Neuronal stem cell (in vitro differentiated cells): Measurements from ENCODE around the gene ZNF548.

Source experiments
- DNase-seq: peaks from one replicate; pipeline ENCODE4 v3.0.0-alpha.2; 2013; ENCODE audit warnings: low spot score
- H2AFZ ChIP-seq: one replicate; pipeline ENCODE4 v1.6.1; 2013; ENCODE audit warnings: mild to moderate bottlenecking, low read length, inconsistent platforms
- H2AK5ac ChIP-seq: 2 replicates; pipeline ENCODE4 v1.6.1; 2013; ENCODE audit warnings: low read depth, mild to moderate bottlenecking, inconsistent platforms, low read length, moderate library complexity, mixed read lengths
- H2BK120ac ChIP-seq: 2 replicates; pipeline ENCODE4 v1.6.1; 2013; ENCODE audit warnings: low read depth, mild to moderate bottlenecking, inconsistent platforms, low read length, moderate library complexity, mixed read lengths
- H2BK12ac ChIP-seq: one replicate; pipeline ENCODE4 v1.6.1; 2013; ENCODE audit warnings: low read length, inconsistent platforms
- H2BK15ac ChIP-seq: 2 replicates; pipeline ENCODE4 v1.6.1; 2013; ENCODE audit warnings: mild to moderate bottlenecking, low read length, inconsistent platforms, mixed read lengths
- H2BK5ac ChIP-seq: one replicate; pipeline ENCODE4 v1.6.1; 2013; ENCODE audit warnings: inconsistent platforms, mild to moderate bottlenecking, low read length, moderate library complexity
- H3K14ac ChIP-seq: one replicate; pipeline ENCODE4 v1.6.1; 2013; ENCODE audit warnings: low read length, inconsistent platforms
- H3K18ac ChIP-seq: 2 replicates; pipeline ENCODE4 v1.6.1; 2013; ENCODE audit warnings: low read length, inconsistent platforms
- H3K23ac ChIP-seq: 2 replicates; pipeline ENCODE4 v1.6.1; 2013; ENCODE audit warnings: low read depth, mild to moderate bottlenecking, mixed read lengths, low read length, inconsistent platforms; ENCODE audit not compliant: poor library complexity
- H3K27ac ChIP-seq: replicated peaks from 3 replicates; pipeline ENCODE4 v1.5.1; 2013; ENCODE audit warnings: low read length, inconsistent platforms
- H3K27me3 ChIP-seq, 3 experiments: 2 replicates each; pipeline ENCODE4 v1.6.1; 2013; ENCODE audit warnings: low read length in 3 of 3, mild to moderate bottlenecking in 2 of 3, inconsistent platforms in 1 of 3, low read depth in 1 of 3, mixed read lengths in 1 of 3, moderate library complexity in 1 of 3; ENCODE audit not compliant: control insufficient read depth in 3 of 3, insufficient read depth in 3 of 3
- H3K36me3 ChIP-seq, 2 donors: replicated peaks in 1 of 2; 2 replicates each; pipeline ENCODE4 v1.6.1; 2013; ENCODE audit warnings: low read length in 2 of 2; ENCODE audit not compliant: control insufficient read depth in 2 of 2, insufficient read depth in 2 of 2
- H3K4ac ChIP-seq: 2 replicates; pipeline ENCODE4 v1.6.1; 2013; ENCODE audit warnings: inconsistent platforms, mild to moderate bottlenecking, low read length, moderate library complexity
- H3K4me1 ChIP-seq, 2 donors: 1 replicate in 1 of 2; 2 replicates in 1 of 2; pipeline ENCODE4 v1.6.1; 2013; ENCODE audit warnings: low read length in 2 of 2, low read depth in 1 of 2; ENCODE audit not compliant: control insufficient read depth in 2 of 2, insufficient read depth in 1 of 2
- H3K4me2 ChIP-seq: one replicate; pipeline ENCODE4 v1.6.1; 2013; ENCODE audit warnings: mild to moderate bottlenecking, low read length, inconsistent platforms; ENCODE audit not compliant: insufficient read depth, poor library complexity, severe bottlenecking
- H3K4me3 ChIP-seq, 2 donors: 2 replicates each; pipeline ENCODE4 v1.5.1; 2013; ENCODE audit warnings: low read length in 2 of 2, mild to moderate bottlenecking in 2 of 2, inconsistent platforms in 1 of 2, moderate library complexity in 1 of 2
- H3K79me1 ChIP-seq: one replicate; pipeline ENCODE4 v1.6.1; 2013; ENCODE audit warnings: low read depth, mild to moderate bottlenecking, inconsistent platforms, low read length, moderate library complexity
- H3K9ac ChIP-seq: one replicate; pipeline ENCODE4 v1.6.1; 2013; ENCODE audit warnings: mild to moderate bottlenecking, low read depth, low read length, inconsistent platforms; ENCODE audit not compliant: poor library complexity
- H3K9me3 ChIP-seq, 2 donors: replicated peaks in 1 of 2; 2 replicates each; pipeline versions ENCODE3 to v1.6.1; 2013; ENCODE audit warnings: low read length in 2 of 2, mild to moderate bottlenecking in 2 of 2, inconsistent platforms in 1 of 2, low read depth in 1 of 2, mixed read lengths in 1 of 2, moderate library complexity in 1 of 2; ENCODE audit not compliant: control insufficient read depth in 2 of 2, insufficient read depth in 1 of 2
- H4K8ac ChIP-seq: one replicate; pipeline ENCODE4 v1.6.1; 2013; ENCODE audit warnings: low read depth, mild to moderate bottlenecking, inconsistent platforms, low read length, moderate library complexity
- H4K91ac ChIP-seq: one replicate; pipeline ENCODE4 v1.6.1; 2013; ENCODE audit warnings: low read length, low read depth, mild to moderate bottlenecking, inconsistent platforms; ENCODE audit not compliant: poor library complexity
- WGBS, 2 donors: extraction: QIAGEN DNeasy Blood & Tissue Kit; methylation state at CpG; one replicate each; pipeline ENCODE4 v1.1.7; 2013; ENCODE audit warnings: missing lambda C conversion rate in 2 of 2, mixed read lengths in 1 of 2; ENCODE audit not compliant: insufficient read length in 2 of 2, insufficient replicate concordance in 1 of 2; ENCODE audit errors: extremely low coverage in 2 of 2; 5-methylcytosine and 5-hydroxymethylcytosine counted together

Gene ZNF548

GRCh38 chr19:57410877-57411671 lies 21.4 kb downstream of the ZNF548 start, which contains the start of gene ZNF17:
Gene ZNF17, plus strand, starts transcription at chr19:57411161. Its CDS starts 2,455 bp downstream, at chr19:57413616.
- Histone ChIP-seq H2AK5ac (no peak within 1 kb of the TSS), H3K4me3 (peak within 1 kb of the TSS; percentile 83 to 92), H3K4me1 (peaks cover 5 to 7% of the 10 kb centered on the region in 2 donors), H3K9ac (peak within 1 kb of the TSS; percentile 96), H3K79me1 (peaks cover 4% of the 10 kb centered on the region), H3K36me3 (peaks cover 0 to 20% of the 10 kb centered on the region in 2 donors), H3K18ac (peak within 1 kb of the TSS; percentile 44), H2AFZ (peak within 1 kb of the TSS; percentile 90), H3K14ac (no peak within 1 kb of the TSS), H2BK5ac (no peak within 1 kb of the TSS), H4K8ac (no peak within 1 kb of the TSS), H2BK15ac (no peak within 1 kb of the TSS), H4K91ac (no peak within 1 kb of the TSS), H3K4ac (no peak within 1 kb of the TSS), H2BK12ac (no peak within 1 kb of the TSS), H3K23ac (no peak within 1 kb of the TSS), H3K27me3 (no peaks in the 10 kb centered on the region), H3K27ac (no peak within 1 kb of the TSS), H3K4me2 (peak within 1 kb of the TSS; percentile 96), H2BK120ac (no peak within 1 kb of the TSS), H3K9me3 (no peaks in the 10 kb centered on the region)
- peak; percentile 90 for DNase-seq
- no CpG with 5 or more reads among the region's 55 CpGs for WGBS, 2 donors

GRCh38 chr19:57419439-57419838 lies 29.8 kb downstream of the ZNF548 start:
- Histone ChIP-seq H3K9me3 (peaks cover 3 to 27% of the 10 kb centered on the region in 2 donors), H3K4me1 (no peaks in the 10 kb centered on the region), H3K4ac (no peak overlapping the region), H3K27me3 (no peaks in the 10 kb centered on the region), H3K4me3 (no peak overlapping the region), H2BK120ac (no peak overlapping the region), H3K9ac (no peak overlapping the region), H3K18ac (no peak overlapping the region), H3K14ac (no peak overlapping the region), H2AK5ac (no peak overlapping the region), H2BK5ac (no peak overlapping the region), H2BK15ac (no peak overlapping the region), H3K27ac (no peak overlapping the region), H3K4me2 (no peak overlapping the region), H3K23ac (no peak overlapping the region), H4K8ac (no peak overlapping the region), H3K36me3 (peaks cover 25 to 70% of the 10 kb centered on the region in 2 donors), H3K79me1 (no peaks in the 10 kb centered on the region), H2AFZ (no peak overlapping the region), H4K91ac (no peak overlapping the region), H2BK12ac (no peak overlapping the region)
- no peak for DNase-seq
- no CpG with 5 or more reads among the region's 4 CpGs for WGBS, 2 donors

GRCh38 chr19:57421037-57421436 lies 31.4 kb downstream of the ZNF548 start:
- Histone ChIP-seq H3K14ac (no peak overlapping the region), H2BK5ac (no peak overlapping the region), H3K27me3 (no peaks in the 10 kb centered on the region), H4K91ac (no peak overlapping the region), H2BK120ac (no peak overlapping the region), H3K36me3 (peaks cover 25 to 59% of the 10 kb centered on the region in 2 donors), H3K23ac (no peak overlapping the region), H3K18ac (no peak overlapping the region), H3K4me3 (no peak overlapping the region), H3K79me1 (no peaks in the 10 kb centered on the region), H3K9ac (no peak overlapping the region), H3K9me3 (peaks cover 3 to 27% of the 10 kb centered on the region in 2 donors), H2AFZ (no peak overlapping the region), H3K27ac (no peak overlapping the region), H3K4ac (no peak overlapping the region), H2BK15ac (no peak overlapping the region), H4K8ac (no peak overlapping the region), H3K4me2 (no peak overlapping the region), H2BK12ac (no peak overlapping the region), H2AK5ac (no peak overlapping the region), H3K4me1 (no peaks in the 10 kb centered on the region)
- no CpG with 5 or more reads among the region's 3 CpGs for WGBS, 2 donors
- no peak for DNase-seq

GRCh38 chr19:57434386-57435061 lies 44.9 kb downstream of the ZNF548 start:
- Histone ChIP-seq H2BK15ac (no peak overlapping the region), H3K27me3 (no peaks in the 10 kb centered on the region), H3K4me3 (peak overlapping the region; percentile 81 to 92), H3K9ac (no peak overlapping the region), H3K18ac (no peak overlapping the region), H2BK120ac (no peak overlapping the region), H3K14ac (no peak overlapping the region), H4K91ac (no peak overlapping the region), H3K79me1 (no peaks in the 10 kb centered on the region), H3K27ac (peak overlapping the region; percentile 43), H2AK5ac (no peak overlapping the region), H3K9me3 (peaks cover 0 to 27% of the 10 kb centered on the region in 2 donors), H2BK5ac (no peak overlapping the region), H3K23ac (no peak overlapping the region), H4K8ac (no peak overlapping the region), H3K36me3 (peaks cover 6 to 40% of the 10 kb centered on the region in 2 donors), H2BK12ac (no peak overlapping the region), H3K4me2 (peak overlapping the region; percentile 62), H2AFZ (peak overlapping the region; percentile 95), H3K4ac (no peak overlapping the region), H3K4me1 (peaks cover 0 to 6% of the 10 kb centered on the region in 2 donors)
- no peak for DNase-seq
- no CpG with 5 or more reads among the region's 15 CpGs for whole genome bisulfite sequencing, 2 donors
